Measurements from ENCODE around the gene OVCH2. TPM values are rescaled to one million over a fixed set of nuclear protein-coding genes. Genes with fewer than 3 reads are reported as not detected.
A peak's percentile ranks its signal among the peaks of the same experiment; 100 is the strongest.

Gene OVCH2
- total RNA-seq, 2 donors from 2014 or later = not detected

DNA sequence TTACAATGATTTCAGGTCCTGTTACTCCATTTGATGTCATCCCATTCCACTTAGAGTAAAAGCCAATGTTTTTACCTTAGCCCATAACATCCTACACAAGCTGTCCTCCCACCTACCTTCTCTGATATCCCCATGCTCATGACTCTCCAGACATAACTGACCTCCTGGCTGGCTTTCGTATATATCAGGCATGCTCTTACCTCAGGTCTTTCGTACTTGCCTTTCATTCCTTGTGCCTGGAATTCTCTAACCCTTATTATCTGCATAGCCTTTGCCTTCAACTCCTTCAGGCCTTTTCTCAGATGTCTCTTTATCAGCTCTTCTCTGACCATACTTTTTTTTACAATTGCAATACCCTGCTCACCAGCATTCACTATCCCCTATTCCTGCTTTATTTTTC, 22.7 kb downstream of the OVCH2 start:
- Mint-ChIP-seq H3K4me1 (no peaks in the 10 kb centered on the region), H3K36me3 (ENCODE audit: low read depth) (peaks cover 5% of the 10 kb centered on the region), H3K27me3 (peaks cover 43% of the 10 kb centered on the region), H3K27ac (no peak overlapping the region), H3K4me3 (no peak overlapping the region)
- H3K9me3 ChIP-seq (ENCODE audit: control insufficient read depth, low read length, poor library complexity, severe bottlenecking) = no peaks in the 10 kb centered on the region
- no peak for DNase-seq
- ATAC-seq = no peak

GRCh38 chr11:7677796-7678201, 28.5 kb downstream of the OVCH2 start:
- Mint-ChIP-seq H3K27ac (no peak overlapping the region), H3K4me1 (peaks cover 9% of the 10 kb centered on the region), H3K4me3 (no peak overlapping the region), H3K27me3 (peaks cover 65% of the 10 kb centered on the region), H3K36me3 (ENCODE audit: low read depth) (peaks cover 2% of the 10 kb centered on the region)
- DNase-seq (no peak), ATAC-seq (no peak)
- no peaks in the 10 kb centered on the region for H3K9me3 ChIP-seq (ENCODE audit: control insufficient read depth, low read length, poor library complexity, severe bottlenecking)

DNA sequence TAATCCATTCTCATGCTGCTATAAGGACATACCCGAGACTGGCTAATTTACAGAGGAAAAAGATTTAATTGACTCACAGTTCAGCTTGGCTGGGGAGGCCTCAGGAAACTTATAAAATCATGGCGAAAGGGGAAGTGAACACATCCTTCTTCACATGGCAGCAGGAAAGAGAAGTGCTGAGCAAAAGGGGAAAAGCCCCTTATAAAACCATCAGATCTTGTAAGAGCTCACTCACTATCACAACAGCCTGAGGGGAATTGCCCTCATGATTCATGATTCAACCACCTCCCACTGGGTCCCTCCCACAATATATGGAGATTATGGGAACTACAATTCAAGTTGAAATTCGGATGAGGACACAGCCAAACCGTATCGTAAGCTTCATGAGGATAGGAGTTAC, 29.2 kb downstream of the OVCH2 start:
- H3K9me3 ChIP-seq (ENCODE audit: control insufficient read depth, low read length, poor library complexity, severe bottlenecking) = no peaks in the 10 kb centered on the region
- DNase-seq (no peak), ATAC-seq (no peak)
- peaks cover 11% of the 10 kb centered on the region for H3K4me1 Mint-ChIP-seq
- peaks cover 73% of the 10 kb centered on the region for H3K27me3 Mint-ChIP-seq
- no peak overlapping the region for H3K4me3 Mint-ChIP-seq
- H3K36me3 Mint-ChIP-seq (ENCODE audit: low read depth) = no peaks in the 10 kb centered on the region
- H3K27ac Mint-ChIP-seq = no peak overlapping the region

GRCh38 chr11:7675631-7676030, 30.6 kb downstream of the OVCH2 start:
- DNase-seq = no peak
- Mint-ChIP-seq H3K4me1 (peaks cover 11% of the 10 kb centered on the region), H3K27me3 (peaks cover 67% of the 10 kb centered on the region), H3K27ac (no peak overlapping the region), H3K4me3 (no peak overlapping the region), H3K36me3 (ENCODE audit: low read depth) (no peaks in the 10 kb centered on the region)
- no peaks in the 10 kb centered on the region for H3K9me3 ChIP-seq (ENCODE audit: control insufficient read depth, low read length, poor library complexity, severe bottlenecking)
- no peak for ATAC-seq

DNA sequence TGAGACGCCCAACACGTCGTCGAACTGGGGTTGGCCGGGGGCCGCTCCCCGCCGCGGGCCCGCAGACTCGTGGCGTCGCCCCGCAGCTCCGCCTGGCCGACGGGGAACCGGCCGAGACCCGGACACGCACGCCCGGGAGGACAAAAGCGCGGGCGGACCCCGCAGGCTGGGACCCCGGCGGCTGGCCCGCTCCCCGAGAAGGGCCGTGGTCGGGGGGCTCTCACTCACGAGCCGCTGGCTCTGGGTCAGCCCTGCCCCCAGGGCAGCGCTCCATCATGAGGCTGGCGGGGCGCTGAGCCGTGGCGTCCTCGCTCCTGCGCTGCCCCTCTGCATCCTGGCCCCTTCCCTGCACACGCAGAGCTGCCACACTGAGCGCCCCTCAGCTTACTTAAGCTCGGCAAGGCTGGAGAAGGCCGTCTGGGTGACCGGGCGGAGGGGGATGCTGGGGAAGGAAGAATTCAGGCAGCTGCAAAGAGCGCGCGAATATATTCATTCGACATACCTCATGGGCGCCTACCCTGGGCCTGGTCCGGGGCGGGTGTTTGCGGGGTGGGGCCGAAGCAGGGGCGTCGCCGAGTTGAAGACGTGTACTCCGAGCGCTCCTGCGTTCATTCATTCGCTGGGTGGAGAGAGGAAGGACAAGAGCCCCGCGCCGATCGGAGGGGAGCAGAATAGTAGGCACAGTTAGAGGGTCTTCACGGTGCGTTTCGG, 32.4 kb downstream of the OVCH2 start:
- Mint-ChIP-seq H3K27ac (no peak overlapping the region), H3K4me3 (peak overlapping the region; percentile 87), H3K4me1 (peaks cover 11% of the 10 kb centered on the region), H3K27me3 (peaks cover 55% of the 10 kb centered on the region), H3K36me3 (ENCODE audit: low read depth) (no peaks in the 10 kb centered on the region)
- ATAC-seq (peak; percentile 64), DNase-seq (no peak)
- H3K9me3 ChIP-seq (ENCODE audit: control insufficient read depth, low read length, poor library complexity, severe bottlenecking) = no peaks in the 10 kb centered on the region

DNA sequence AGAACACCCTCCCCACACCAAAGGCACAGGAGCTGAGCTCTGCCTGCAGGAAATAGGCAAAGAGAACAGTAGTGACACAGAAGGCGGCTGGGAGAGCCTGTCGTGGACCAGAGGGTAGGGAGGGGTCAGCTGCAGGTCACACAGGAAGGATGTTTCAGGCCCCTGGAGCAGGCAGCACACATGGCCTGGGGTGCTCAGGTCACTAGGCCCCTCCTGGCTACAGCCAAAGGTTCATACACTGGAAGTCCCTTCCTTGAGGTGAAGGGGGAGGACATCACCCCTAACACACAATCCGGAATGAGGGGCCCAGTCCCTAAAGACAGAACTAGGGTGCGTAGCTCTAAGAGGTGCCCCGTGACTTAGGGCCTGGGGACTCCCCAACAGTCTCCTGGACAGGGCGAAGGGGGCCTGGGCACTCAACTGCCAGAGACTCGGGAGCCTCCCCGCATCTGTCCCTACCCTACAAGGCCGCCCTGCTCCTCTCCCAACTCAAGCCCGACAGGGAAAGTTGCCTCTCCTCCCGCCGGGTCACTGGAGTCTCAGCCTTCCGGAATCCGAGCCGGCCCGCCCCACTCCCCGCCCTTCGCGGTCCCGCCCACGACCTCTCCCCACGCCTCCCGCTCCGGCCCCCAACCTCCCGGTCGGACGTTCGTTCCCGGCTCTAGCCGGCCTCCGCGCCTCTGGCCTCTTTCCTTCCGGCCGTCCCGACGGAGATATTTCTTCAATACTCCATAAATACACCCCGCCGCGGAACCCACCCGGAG, 33.1 kb downstream of the OVCH2 start, which contains the start of gene CYB5R2:
TSS of gene CYB5R2 (minus strand) at position 541 of the 764 bp plus-strand sequence. CDS start 675 bp downstream, outside the sequence.
- peaks cover 50% of the 10 kb centered on the region for H3K27me3 Mint-ChIP-seq
- no peak within 1 kb of the TSS for H3K27ac Mint-ChIP-seq
- ATAC-seq = peak; percentile 16
- peak within 1 kb of the TSS; percentile 87 for H3K4me3 Mint-ChIP-seq
- H3K36me3 Mint-ChIP-seq (ENCODE audit: low read depth) = no peaks in the 10 kb centered on the region
- no peaks in the 10 kb centered on the region for H3K9me3 ChIP-seq (ENCODE audit: control insufficient read depth, low read length, poor library complexity, severe bottlenecking)
- no peak for DNase-seq
- H3K4me1 Mint-ChIP-seq = peaks cover 11% of the 10 kb centered on the region

DNA sequence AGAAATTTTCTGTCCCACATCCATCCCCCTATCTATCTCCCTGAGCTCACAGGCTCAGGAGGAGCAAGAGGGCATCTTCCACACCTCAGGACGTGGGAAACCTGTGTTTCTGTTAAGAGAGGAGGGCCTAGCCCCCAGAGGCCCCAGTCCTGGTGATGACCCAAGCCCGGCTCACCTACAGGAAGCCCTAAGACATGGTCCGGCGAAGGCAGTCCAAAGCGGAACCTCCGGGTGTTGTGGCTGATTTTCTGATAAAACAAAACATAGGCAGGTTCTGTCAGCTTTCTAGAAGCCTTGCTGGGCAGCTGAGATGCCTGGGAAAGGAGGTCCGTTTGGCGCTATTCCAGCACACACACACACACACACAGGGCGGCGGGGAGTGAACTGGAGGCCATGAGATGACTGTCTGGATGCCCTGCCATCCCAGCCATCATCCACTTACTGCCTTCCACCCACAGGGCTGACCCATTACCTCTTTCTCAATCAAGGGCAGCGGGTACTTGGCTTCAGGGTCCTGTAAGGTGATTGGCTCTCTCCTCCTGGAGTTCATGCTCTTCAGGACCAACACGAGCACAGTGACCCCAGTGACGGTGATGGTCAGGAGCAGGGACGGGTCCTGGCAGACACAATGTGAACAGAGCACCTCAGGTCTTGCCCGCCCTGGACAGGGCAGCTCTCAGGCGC, 33.9 kb downstream of the OVCH2 start:
- H3K9me3 ChIP-seq (ENCODE audit: control insufficient read depth, low read length, poor library complexity, severe bottlenecking) = no peaks in the 10 kb centered on the region
- ATAC-seq (no peak), DNase-seq (no peak)
- Mint-ChIP-seq H3K36me3 (ENCODE audit: low read depth) (no peaks in the 10 kb centered on the region), H3K4me1 (peaks cover 7% of the 10 kb centered on the region), H3K27me3 (peaks cover 43% of the 10 kb centered on the region), H3K4me3 (peak overlapping the region; percentile 68), H3K27ac (no peak overlapping the region)

GRCh38 chr11:7671347-7672215, 34.7 kb downstream of the OVCH2 start:
- H3K9me3 ChIP-seq (ENCODE audit: control insufficient read depth, low read length, poor library complexity, severe bottlenecking) = no peaks in the 10 kb centered on the region
- Mint-ChIP-seq H3K4me3 (peak overlapping the region; percentile 41), H3K36me3 (ENCODE audit: low read depth) (no peaks in the 10 kb centered on the region), H3K4me1 (peaks cover 7% of the 10 kb centered on the region), H3K27ac (peak overlapping the region; percentile 34), H3K27me3 (peaks cover 40% of the 10 kb centered on the region)
- no peak for DNase-seq
- peak; percentile 27 for ATAC-seq

- no peaks in the 10 kb centered on the region for H3K36me3 Mint-ChIP-seq (ENCODE audit: low read depth)
- H3K4me1 Mint-ChIP-seq = peaks cover 10% of the 10 kb centered on the region
- peak overlapping the region; percentile 61 for H3K4me3 Mint-ChIP-seq
- ATAC-seq (no peak), DNase-seq (no peak)
- H3K9me3 ChIP-seq (ENCODE audit: control insufficient read depth, low read length, poor library complexity, severe bottlenecking) = no peaks in the 10 kb centered on the region
- H3K27ac Mint-ChIP-seq = peak overlapping the region; percentile 34
- peaks cover 31% of the 10 kb centered on the region for H3K27me3 Mint-ChIP-seq
Measured at GRCh38 chr11:7670641-7671040, 35.6 kb downstream of the OVCH2 start.

DNA sequence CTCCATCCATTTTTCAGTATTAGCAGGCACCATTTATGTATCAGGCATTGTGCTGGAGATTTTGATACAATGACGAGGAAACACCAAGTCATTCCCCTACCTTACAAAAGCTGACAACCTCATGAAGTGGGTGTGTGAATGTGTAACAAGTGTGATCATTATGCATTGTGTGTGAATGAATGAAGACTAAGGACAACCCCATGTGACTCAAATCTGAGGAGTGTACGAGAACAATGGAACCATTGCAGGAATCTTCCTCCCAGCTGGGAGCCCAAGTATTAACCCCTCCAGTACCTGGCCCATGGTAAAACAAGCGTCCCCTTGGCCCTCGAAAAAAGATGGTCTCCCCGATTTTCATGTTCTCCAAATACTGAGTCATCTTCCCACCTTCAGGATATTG, 37.4 kb downstream of the OVCH2 start:
- Mint-ChIP-seq H3K4me1 (peaks cover 8% of the 10 kb centered on the region), H3K4me3 (no peak overlapping the region), H3K27me3 (peaks cover 14% of the 10 kb centered on the region), H3K27ac (no peak overlapping the region), H3K36me3 (ENCODE audit: low read depth) (no peaks in the 10 kb centered on the region)
- H3K9me3 ChIP-seq (ENCODE audit: control insufficient read depth, low read length, poor library complexity, severe bottlenecking) = no peaks in the 10 kb centered on the region
- ATAC-seq = no peak
- DNase-seq = no peak

DNA sequence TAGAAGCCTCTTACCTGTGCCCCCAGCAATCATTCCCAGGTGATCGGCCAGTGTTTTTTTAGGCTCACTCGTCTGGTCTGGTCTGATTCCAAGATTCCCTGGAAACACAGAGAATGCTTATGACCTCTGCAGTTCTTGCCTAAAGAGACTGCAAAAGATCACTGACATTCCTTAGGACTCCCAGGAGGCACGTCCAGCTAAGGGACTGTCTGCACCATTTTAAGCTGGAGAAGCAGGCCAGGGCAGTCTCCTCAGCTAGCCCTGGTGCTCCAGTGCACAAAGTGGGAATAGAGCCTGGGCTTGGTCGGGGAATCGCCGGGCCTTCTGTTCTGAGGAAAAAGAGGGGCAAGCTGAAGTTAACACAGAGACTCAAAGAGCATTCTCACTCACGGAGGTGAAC, 37.8 kb downstream of the OVCH2 start:
- ATAC-seq (no peak), DNase-seq (no peak)
- Mint-ChIP-seq H3K27ac (no peak overlapping the region), H3K27me3 (peaks cover 12% of the 10 kb centered on the region), H3K4me1 (peaks cover 7% of the 10 kb centered on the region), H3K36me3 (ENCODE audit: low read depth) (no peaks in the 10 kb centered on the region), H3K4me3 (no peak overlapping the region)
- H3K9me3 ChIP-seq (ENCODE audit: control insufficient read depth, low read length, poor library complexity, severe bottlenecking) = no peaks in the 10 kb centered on the region

DNA sequence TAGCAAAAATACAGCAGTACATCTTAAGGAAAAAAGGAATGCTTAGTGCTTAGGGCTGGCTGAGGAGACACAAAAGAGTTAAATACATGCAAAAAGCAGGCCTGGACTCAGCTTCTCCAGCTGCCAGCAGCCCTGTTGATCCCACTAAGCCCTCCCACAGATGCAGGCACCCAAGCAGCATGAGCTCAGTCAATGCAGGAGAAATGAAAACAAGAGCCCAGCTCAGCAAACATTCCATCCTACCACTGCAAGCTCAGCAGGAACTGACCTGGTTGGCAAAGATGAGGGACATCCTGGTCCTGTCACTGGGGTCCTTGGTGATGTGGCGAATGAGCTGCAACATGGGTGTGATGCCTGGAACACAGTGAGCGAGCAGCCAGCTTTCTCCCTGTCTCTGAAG, 38.8 kb downstream of the OVCH2 start:
- no peak for ATAC-seq
- DNase-seq = no peak
- H3K4me3 Mint-ChIP-seq = no peak overlapping the region
- no peak overlapping the region for H3K27ac Mint-ChIP-seq
- H3K4me1 Mint-ChIP-seq = peaks cover 5% of the 10 kb centered on the region
- no peaks in the 10 kb centered on the region for H3K9me3 ChIP-seq (ENCODE audit: control insufficient read depth, low read length, poor library complexity, severe bottlenecking)
- peaks cover 7% of the 10 kb centered on the region for H3K27me3 Mint-ChIP-seq
- H3K36me3 Mint-ChIP-seq (ENCODE audit: low read depth) = no peaks in the 10 kb centered on the region

Data from T-helper 17 cell (primary cell).